Neural crest cell (in vitro differentiated cells): ENCODE data around the gene SF3B4. TPM values are rescaled to one million over a fixed set of nuclear protein-coding genes. Genes with fewer than 3 reads are reported as not detected.

Experiments used
- DNase-seq: peaks from one replicate; pipeline ENCODE4 v3.0.0; 2021; ENCODE audit warnings: low read depth, mixed read lengths, low spot score
- H3K27ac Mint-ChIP-seq: one replicate; pipeline ENCODE4 v1.8.0; 2021; ENCODE audit warnings: mild to moderate bottlenecking, mixed read lengths; ENCODE audit not compliant: unreplicated experiment
- H3K27me3 Mint-ChIP-seq: 2 replicates; pipeline ENCODE4 v1.8.0; 2021; ENCODE audit warnings: low read depth, mild to moderate bottlenecking, mixed read lengths
- H3K36me3 Mint-ChIP-seq: 2 replicates; pipeline ENCODE4 v1.8.0; 2021; ENCODE audit warnings: low read depth, mild to moderate bottlenecking, mixed read lengths
- H3K4me1 Mint-ChIP-seq: 2 replicates; pipeline ENCODE4 v1.8.0; 2021; ENCODE audit warnings: mixed read lengths
- H3K4me3 Mint-ChIP-seq: one replicate; pipeline ENCODE4 v1.8.0; 2021; ENCODE audit warnings: mild to moderate bottlenecking, mixed read lengths
- H3K9me3 Mint-ChIP-seq: 2 replicates; pipeline ENCODE4 v1.8.0; 2021; ENCODE audit warnings: mixed read lengths
- total RNA-seq: library from RNA; stranded (reverse); gene quantifications from 2 replicates; pipeline ENCODE4 v1.2.1, GENCODE V29; 2021
- TF ChIP-seq, protein P1 (sequence below): fragments of 200-600 bp; sonication (generic); conservative IDR thresholded peaks from 2 replicates; pipeline ENCODE4 v1.5.0; 2021; ENCODE audit warnings: antibody characterized with exemption, mild to moderate bottlenecking

SF3B4 gene
- total RNA-seq, 1 donor from 2014 or later: 90.9 TPM

DNA sequence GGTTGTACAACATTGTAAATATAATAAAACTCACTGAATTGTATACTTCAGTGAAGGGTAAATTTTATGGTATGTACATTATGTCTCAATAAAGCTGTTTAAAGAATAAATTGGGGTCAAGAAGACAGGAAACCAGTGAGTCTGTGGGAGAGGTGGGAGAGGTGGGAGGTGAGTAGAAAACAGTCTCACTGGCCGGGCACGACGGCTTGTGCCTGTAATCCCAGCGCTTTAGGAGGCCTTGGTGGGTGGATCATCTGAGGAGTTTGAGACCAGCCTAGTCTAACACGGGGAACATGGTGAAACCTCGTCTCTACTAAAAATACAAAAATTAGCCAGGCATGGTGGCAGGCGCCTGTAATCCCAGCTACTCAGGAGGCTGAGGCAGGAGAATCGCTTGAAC is 4.9 kb upstream of the SF3B4 start:
- Mint-ChIP-seq H3K4me1 (peaks cover 34% of the 10 kb centered on the region), H3K4me3 (peak overlapping the region; percentile 39), H3K27ac (no peak overlapping the region), H3K27me3 (no peaks in the 10 kb centered on the region), H3K36me3 (peaks cover 3% of the 10 kb centered on the region), H3K9me3 (no peaks in the 10 kb centered on the region)
- TF ChIP-seq, protein P1, sequence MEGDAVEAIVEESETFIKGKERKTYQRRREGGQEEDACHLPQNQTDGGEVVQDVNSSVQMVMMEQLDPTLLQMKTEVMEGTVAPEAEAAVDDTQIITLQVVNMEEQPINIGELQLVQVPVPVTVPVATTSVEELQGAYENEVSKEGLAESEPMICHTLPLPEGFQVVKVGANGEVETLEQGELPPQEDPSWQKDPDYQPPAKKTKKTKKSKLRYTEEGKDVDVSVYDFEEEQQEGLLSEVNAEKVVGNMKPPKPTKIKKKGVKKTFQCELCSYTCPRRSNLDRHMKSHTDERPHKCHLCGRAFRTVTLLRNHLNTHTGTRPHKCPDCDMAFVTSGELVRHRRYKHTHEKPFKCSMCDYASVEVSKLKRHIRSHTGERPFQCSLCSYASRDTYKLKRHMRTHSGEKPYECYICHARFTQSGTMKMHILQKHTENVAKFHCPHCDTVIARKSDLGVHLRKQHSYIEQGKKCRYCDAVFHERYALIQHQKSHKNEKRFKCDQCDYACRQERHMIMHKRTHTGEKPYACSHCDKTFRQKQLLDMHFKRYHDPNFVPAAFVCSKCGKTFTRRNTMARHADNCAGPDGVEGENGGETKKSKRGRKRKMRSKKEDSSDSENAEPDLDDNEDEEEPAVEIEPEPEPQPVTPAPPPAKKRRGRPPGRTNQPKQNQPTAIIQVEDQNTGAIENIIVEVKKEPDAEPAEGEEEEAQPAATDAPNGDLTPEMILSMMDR: no peak
- no peak for DNase-seq

DNA sequence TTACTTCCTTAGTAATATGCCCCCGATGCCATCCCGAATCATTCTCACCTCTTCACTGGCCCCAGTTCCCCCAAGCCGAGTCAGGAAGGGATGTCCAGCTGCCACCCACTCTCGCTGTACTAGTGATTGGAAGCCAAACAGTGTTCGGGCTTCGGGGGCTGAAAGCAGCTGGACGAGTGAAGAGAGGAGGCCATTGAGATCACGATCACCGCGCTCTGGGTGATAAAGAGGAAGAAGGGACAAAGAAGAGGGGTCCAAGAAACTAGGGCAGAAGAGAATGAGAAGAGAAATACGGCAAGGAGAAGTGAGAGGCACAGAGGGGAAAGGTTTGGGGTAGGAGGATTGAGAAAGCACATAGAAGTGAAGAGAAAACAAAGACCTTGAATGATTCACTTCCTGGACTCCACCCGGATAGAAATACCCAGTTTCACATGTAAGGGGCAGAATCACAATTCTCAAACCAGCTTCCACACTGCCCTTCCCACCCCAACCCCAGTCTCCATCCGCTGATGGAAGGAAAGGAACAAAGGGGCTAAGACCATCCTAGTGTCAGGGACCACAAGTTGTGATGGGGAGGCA is 3.7 kb upstream of the SF3B4 start:
- no peak for DNase-seq
- H3K4me3 Mint-ChIP-seq: no peak overlapping the region
- no peak overlapping the region for H3K27ac Mint-ChIP-seq
- no peaks in the 10 kb centered on the region for H3K9me3 Mint-ChIP-seq
- peaks cover 29% of the 10 kb centered on the region for H3K4me1 Mint-ChIP-seq
- TF ChIP-seq, protein P1: no peak
- peaks cover 3% of the 10 kb centered on the region for H3K36me3 Mint-ChIP-seq
- no peaks in the 10 kb centered on the region for H3K27me3 Mint-ChIP-seq

DNA sequence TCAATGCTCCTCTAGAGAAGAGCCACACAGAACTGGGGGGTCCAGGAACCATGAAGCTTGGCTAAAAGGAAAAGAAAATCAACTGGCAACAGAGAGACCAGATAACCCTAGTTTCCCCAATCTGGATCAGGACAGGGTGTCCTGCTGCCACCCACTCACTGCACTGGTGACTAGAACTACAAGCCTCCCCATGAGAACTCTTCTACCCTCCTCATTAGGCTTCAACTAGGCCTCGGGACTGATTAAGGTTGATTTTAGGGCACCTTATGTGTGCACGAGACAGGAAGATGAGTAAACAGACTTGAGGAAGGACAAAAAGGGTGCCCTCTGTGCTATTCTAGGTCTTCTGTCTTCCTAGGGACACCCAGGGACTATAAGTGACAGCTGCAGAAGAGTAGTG is 2.3 kb upstream of the SF3B4 start:
- TF ChIP-seq, protein P1: no peak
- Mint-ChIP-seq H3K9me3 (no peaks in the 10 kb centered on the region), H3K36me3 (peaks cover 12% of the 10 kb centered on the region), H3K27ac (no peak overlapping the region), H3K27me3 (no peaks in the 10 kb centered on the region), H3K4me1 (peaks cover 31% of the 10 kb centered on the region), H3K4me3 (peak overlapping the region; percentile 96)
- no peak for DNase-seq

DNA sequence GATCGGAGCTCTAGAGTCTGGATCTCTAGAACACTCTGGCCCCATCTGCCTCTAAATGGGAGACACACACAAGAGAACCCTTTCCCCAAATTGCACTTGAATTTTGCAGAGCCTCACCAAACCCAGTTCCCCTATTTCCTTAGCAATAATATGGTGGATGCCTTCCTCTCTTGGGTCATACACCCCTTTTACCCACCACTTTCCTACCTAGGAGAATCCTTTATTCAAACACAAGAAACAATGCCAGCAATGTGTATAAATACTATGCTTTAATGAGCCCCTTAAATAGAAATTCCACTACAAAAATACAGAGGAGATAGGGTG is 760 bp upstream of the SF3B4 start:
- TF ChIP-seq, protein P1: no peak
- DNase-seq: no peak
- no peaks in the 10 kb centered on the region for H3K9me3 Mint-ChIP-seq
- H3K36me3 Mint-ChIP-seq: peaks cover 23% of the 10 kb centered on the region
- peak overlapping the region; percentile 96 for H3K4me3 Mint-ChIP-seq
- peak overlapping the region; percentile 97 for H3K27ac Mint-ChIP-seq
- H3K27me3 Mint-ChIP-seq: no peaks in the 10 kb centered on the region
- H3K4me1 Mint-ChIP-seq: peaks cover 34% of the 10 kb centered on the region

DNA sequence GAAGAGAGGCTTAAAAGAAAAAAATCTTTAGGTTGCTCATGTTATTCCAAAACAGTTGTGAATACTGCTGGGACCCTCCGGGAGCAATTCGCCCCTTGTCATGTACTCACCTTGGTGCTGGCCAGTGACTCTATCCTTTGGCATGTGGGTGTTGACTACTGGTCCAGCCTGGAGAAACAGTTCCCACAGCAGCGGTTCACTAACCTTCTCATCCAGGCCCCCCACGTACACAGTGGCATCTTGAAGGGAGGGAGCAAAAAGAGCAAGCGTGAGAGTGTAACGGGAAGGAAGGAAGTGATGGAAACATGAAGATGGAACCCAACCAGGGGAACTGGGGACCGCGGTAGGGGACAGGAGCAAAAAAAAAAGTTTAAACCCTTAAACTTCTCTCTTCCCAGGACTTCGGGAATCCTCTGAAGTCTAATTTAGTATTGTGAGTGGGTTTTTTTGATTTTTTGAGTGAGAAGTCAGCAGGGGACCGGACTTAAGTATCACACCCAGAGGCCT is 494 bp downstream of the SF3B4 start:
- H3K27me3 Mint-ChIP-seq: no peaks in the 10 kb centered on the region
- peaks cover 25% of the 10 kb centered on the region for H3K36me3 Mint-ChIP-seq
- H3K9me3 Mint-ChIP-seq: no peaks in the 10 kb centered on the region
- DNase-seq: no peak
- H3K4me3 Mint-ChIP-seq: peak overlapping the region; percentile 96
- TF ChIP-seq, protein P1: no peak
- H3K27ac Mint-ChIP-seq: peak overlapping the region; percentile 97
- H3K4me1 Mint-ChIP-seq: peaks cover 34% of the 10 kb centered on the region
